ENCODE results near the gene KRT33A.

DNA sequence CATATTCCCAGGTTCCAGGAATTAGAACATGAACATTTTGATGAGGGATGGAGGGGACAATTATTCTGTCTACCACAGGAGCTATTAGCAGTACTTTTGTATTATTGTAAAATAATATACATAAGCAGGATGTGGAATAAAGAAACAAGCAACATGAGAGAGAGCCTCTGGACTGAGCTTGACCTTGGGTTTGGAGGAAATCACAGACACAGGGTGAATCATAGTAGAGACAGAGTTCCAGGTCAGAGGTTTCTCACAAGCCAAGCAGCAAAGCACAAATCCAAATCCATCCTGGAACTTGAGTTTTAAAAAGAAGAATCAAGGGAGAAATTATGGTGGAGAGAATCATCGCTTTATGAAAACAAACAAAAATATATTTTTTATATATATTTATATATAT lies 41.6 kb upstream of the KRT33A start:
- TF ChIP-seq, protein P1, sequence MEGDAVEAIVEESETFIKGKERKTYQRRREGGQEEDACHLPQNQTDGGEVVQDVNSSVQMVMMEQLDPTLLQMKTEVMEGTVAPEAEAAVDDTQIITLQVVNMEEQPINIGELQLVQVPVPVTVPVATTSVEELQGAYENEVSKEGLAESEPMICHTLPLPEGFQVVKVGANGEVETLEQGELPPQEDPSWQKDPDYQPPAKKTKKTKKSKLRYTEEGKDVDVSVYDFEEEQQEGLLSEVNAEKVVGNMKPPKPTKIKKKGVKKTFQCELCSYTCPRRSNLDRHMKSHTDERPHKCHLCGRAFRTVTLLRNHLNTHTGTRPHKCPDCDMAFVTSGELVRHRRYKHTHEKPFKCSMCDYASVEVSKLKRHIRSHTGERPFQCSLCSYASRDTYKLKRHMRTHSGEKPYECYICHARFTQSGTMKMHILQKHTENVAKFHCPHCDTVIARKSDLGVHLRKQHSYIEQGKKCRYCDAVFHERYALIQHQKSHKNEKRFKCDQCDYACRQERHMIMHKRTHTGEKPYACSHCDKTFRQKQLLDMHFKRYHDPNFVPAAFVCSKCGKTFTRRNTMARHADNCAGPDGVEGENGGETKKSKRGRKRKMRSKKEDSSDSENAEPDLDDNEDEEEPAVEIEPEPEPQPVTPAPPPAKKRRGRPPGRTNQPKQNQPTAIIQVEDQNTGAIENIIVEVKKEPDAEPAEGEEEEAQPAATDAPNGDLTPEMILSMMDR (IDR thresholded peaks at IDR 0.05; ENCODE audit: control extremely low read depth in 1 of 3, insufficient read depth in 1 of 3, low read depth in 1 of 3, low read length in 3 of 3), result no peak
- TF ChIP-seq, protein P2, sequence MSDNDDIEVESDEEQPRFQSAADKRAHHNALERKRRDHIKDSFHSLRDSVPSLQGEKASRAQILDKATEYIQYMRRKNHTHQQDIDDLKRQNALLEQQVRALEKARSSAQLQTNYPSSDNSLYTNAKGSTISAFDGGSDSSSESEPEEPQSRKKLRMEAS (IDR thresholded peaks at IDR 0.05), result no peak
- TF ChIP-seq CEBPB (IDR thresholded peaks at IDR 0.05; ENCODE audit: low read depth, low read length) (no peak), EZH2 (IDR thresholded peaks at IDR 0.05; ENCODE audit: low read depth, low read length, severe bottlenecking) (no peak), TAF1 (IDR thresholded peaks at IDR 0.05; ENCODE audit: low read depth, low read length) (no peak), KDM4A (IDR thresholded peaks at IDR 0.05; ENCODE audit: low read depth, low read length, severe bottlenecking) (no peak), EP300 (IDR thresholded peaks at IDR 0.05; ENCODE audit: borderline replicate concordance in 1 of 2, low read depth in 2 of 2, low read length in 2 of 2) (no peak), RAD21 (IDR thresholded peaks at IDR 0.05 in 1 of 2, conservative IDR thresholded peaks at IDR 0.05 in 1 of 2; ENCODE audit: low read depth in 2 of 2, low read length in 2 of 2) (no peak), SP1 (IDR thresholded peaks at IDR 0.05; ENCODE audit: low read depth, low read length) (no peak), TCF12 (IDR thresholded peaks at IDR 0.05; ENCODE audit: low read depth, low read length) (no peak)

Measured in H1 (cell line).